WI38 (cell line): ENCODE data around the gene SELENOK.

ENCODE experiments used
- H3K4me3 ChIP-seq: 2 replicates; pipeline ENCODE4 v1.5.1; 2011; ENCODE audit warnings: low read depth, mild to moderate bottlenecking, control low read depth, low read length
- CTCF ChIP-seq: IDR thresholded peaks from 2 replicates; pipeline ENCODE4 v1.5.1; 2012; ENCODE audit warnings: low read depth, mild to moderate bottlenecking, control low read depth, low read length

Gene SELENOK

DNA sequence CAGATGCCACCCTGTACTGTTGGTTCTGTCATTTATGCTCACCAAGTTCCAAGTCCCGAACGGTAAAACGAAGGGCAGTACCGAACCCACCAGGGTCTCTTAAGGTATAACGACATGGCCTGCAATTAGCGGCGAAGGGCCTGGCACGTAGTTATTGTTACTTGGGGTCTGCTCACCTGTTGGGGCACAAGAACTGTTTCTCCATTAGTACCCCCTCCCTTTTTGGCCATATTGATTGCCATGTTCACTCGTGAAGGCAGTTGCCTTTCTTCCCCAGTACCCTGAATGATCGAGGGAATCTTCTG lies 44.9 kb downstream of the SELENOK start:
- no peak for TF ChIP-seq CTCF
- H3K4me3 ChIP-seq: no peak overlapping the region

DNA sequence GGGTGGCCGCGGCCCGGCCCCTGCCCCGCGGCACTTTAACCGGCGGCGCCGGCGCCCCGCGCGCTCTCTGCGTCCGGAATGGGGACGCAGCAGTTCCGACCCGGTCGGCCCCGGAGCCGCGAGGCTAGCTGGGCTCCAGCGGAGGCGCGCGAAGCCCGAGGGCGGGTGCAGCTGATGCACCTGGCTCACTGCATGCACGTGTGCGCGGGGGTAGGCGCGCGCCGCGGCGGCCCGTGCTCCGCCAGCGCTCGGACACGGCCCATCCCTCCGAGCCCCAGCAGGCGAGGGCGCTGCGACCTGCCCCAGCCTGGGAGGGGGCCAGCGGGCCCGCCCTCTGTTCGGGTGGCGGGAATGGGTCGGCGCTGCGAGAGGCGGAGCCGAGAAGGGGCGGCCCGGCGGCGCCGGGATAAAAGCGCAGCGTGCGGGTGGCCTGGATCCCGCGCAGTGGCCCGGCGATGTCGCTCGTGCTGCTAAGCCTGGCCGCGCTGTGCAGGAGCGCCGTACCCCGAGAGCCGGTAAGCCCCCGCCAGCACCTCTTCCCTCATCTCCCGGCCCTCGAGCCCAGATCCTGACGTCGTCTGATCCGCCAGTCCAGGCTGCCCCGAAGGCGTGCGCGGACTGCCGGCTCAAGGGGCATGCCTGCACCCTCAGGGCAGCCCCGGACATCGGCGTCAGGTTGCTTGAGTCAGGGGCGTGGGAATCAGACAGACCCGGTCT lies 45.4 kb downstream of the SELENOK start, which contains the start of the genes CHDH and IL17RB:
Gene CHDH, minus strand, starts transcription at position 286 of the 717 bp plus-strand sequence. CDS start 22,411 bp downstream, outside the sequence.
Gene IL17RB, plus strand, starts transcription at position 435 of the 717 bp plus-strand sequence. Its CDS starts 21 bp downstream, at position 456.
- no peak for TF ChIP-seq CTCF
- peak within 1 kb of the TSS; percentile 52 for H3K4me3 ChIP-seq

DNA sequence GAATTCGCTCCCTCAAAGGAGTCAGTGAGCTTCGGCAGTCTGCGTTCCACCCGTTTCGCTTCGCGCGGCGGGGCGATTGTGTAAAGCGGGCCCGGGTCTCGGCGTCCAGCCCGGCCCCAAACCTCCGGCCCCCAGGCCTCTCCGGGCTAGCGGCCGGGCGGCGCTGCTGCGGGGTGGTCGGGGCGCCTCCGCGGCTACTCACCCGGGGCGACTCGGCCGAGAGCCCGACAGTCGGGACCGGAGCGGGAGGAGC lies 45.9 kb downstream of the SELENOK start:
- TF ChIP-seq CTCF: no peak
- peak overlapping the region; percentile 52 for H3K4me3 ChIP-seq

DNA sequence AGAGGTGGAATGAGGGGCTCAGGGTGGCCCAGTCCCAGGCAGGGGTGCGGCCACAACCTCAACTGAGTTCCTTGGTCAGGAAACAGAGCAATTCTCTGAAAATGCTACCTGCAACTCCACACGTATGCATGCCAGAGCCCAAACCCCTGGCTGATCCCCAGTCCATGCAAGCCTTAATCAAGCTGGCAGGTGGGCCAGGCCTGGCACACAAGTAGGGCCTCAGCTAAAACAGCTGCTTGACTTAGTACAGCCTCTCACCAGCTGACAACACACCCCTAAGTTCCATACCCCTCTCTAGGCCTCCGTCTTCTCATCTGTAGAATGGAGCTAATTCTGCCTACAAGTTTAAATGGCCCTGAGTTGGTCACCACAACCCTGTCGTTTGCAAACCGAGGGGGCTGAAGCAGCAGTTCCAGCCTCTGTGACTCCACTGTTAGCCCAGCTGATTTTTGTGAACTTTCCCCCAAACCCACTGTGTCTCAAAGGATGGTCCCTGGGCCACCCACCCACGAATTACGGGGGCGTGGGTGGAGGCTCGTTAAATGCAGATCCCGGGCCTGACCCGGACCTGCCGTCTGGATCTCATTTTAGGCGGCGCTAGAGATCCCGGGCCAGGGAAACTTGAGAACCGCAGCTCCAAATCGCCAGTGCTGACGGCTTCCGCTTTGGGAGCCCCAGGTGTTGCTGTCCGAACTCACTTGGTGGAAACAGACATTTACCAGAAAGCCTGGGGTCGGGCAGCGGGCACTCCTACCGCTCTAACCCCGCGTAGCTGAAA lies 46.4 kb downstream of the SELENOK start:
- TF ChIP-seq CTCF: no peak
- H3K4me3 ChIP-seq: peak overlapping the region; percentile 52

GRCh38 chr3:53844262-53845102 lies 47.2 kb downstream of the SELENOK start:
- H3K4me3 ChIP-seq: no peak overlapping the region
- no peak for TF ChIP-seq CTCF

- TF ChIP-seq CTCF: no peak
- H3K4me3 ChIP-seq: no peak overlapping the region
These were observed 48.2 kb downstream of the SELENOK start for GRCh38 chr3:53843195-53844177.
